ENCODE results near the gene SEMA4B.
"Not testable (repeated sequence)": the region's sequence is repeated elsewhere in the genome, so short reads cannot be mapped to it uniquely, and the experiment has no call there.

SEMA4B gene

DNA sequence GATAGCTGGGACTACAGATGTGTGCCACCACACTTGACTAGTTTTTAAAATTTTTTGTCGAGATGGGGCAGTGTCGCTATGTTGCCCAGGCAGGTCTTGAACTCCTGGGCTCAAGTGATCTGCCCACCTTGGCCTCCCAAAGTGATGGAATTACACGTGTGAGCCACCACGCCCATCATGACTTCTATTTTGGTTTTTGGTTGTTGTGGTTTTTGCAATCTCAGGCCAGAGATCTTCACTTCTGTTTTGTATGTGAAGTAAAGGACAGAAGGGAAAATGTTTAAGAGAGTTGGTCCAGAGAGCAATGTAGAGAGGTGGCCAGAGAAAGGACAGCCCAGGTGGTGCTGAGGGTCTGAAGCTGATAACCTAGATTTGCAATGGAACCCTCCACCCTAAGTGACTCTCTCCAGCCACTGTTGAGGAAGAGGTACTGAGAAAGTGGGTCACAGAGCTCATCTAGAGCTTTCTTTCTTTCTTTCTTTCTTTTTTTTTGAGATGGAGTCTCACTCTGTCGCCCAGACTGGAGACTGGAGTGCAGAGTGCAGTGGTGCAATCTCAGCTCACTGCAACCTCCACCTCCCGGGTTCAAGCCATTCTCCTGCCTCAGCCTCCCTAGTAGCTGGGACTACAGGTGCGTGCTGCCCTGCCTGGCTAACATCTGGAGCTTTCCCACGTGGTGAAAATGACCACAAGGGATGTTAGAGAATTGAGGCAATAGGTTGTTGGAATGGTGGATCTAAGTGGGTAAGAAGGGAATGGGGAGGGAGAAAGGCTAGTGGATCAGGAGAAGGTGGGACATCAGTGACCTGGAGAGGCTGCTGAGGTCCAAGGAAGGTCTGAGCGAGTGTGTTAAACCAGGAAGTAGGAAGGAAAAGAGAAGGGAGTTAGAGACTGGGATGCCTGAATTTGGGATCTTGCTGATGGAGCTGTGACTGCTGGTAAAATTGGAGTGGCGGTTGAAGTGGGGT is 22.4 kb upstream of the SEMA4B start:
- no peak for DNase-seq

DNA sequence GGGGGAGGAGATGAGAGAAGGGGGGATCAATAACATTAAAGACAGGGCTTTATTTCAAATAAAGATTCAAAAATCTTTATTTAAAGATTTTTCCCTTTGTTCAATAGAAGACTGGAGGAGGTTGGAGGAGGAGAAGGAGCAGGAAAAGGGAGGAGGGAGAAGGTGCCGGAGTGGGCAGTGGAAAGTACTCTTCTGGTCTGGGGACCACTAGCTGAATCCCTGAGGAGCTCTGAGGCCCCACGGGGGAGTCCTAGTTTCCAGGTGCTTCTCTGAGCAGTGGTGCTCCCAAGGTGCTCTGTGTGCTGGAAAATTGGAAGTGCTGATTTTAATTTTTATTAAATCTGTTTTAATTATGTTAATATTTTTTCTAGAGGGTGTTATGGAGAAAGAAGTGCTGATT is 19.4 kb upstream of the SEMA4B start:
- DNase-seq = no peak

DNA sequence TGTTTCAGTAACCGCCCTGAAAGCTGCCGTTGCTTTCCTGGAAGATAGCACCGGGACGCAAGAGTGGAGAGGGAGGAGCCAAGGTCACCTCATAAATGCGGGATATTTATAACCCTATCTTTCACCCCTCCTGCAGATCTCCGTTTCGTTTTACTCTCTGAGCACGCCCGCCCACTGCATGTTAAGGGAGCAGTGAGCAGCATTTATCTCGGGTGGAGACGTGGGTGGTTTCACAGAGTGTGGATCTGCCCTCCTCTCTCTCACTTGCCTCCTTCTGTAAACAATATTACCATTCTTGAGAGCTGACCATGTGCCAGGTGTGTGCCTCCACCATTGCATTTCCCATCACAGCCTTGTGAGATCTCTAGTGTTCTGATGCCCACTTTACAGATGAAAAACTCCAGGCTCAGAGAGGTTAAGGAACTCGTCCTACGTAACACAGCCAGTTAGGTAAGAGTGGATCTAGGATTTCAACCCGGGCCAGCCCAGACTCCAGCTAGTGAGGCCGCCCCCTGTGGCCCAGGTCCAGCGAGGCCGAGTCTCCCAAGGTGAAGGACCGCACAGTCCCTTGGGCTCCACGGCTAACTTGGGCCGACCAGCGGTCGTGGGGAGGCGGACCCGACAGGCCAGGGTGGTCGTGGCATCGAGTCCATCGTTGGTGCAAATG is 16.9 kb upstream of the SEMA4B start:
- peak in 9 of 14 donors; percentile 28 to 83 (median 46) for DNase-seq

DNA sequence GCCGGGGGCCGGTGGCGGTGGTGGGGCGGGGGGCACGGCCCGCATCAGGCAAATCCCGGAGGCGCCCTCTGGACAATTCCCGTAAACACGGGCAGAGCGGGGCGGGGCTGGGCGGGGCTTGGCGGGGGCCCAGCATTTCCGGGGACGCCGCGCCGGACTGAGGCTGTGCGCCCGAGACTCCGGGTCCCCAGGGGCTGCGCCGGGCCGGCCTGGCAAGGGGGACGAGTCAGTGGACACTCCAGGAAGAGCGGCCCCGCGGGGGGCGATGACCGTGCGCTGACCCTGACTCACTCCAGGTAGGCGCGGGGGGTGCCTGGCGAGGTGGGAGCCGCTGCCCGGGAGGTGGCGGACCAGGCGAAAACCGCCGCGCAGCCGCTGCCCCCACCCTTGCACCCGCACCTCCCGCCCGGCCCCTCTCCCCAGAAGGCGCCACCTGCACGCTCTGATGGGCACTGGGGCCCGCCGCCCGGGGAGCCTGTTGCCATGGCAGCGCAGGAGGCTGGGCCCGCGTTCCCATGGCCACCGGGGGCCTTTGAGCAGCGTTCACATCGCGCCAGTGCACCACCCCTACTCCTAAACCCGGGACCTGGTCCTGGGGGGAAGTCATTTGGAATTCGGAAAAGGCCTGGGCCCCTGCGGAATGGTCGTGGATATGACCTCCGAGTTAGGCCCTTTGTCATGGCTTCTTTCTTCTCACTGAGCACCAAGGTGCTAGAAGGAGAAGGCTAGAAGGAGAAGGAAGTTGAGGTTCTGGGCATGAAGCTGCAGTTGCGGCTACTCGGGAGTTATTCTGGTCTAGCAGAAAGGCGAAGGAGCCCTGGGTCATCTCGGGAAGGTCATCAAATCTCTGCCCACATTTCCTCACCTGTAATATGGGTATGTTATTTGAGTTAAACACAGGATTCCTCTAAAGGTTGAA is 16.1 kb upstream of the SEMA4B start:
- peak in 12 of 14 donors; percentile 56 to 88 (median 72) for DNase-seq

DNA sequence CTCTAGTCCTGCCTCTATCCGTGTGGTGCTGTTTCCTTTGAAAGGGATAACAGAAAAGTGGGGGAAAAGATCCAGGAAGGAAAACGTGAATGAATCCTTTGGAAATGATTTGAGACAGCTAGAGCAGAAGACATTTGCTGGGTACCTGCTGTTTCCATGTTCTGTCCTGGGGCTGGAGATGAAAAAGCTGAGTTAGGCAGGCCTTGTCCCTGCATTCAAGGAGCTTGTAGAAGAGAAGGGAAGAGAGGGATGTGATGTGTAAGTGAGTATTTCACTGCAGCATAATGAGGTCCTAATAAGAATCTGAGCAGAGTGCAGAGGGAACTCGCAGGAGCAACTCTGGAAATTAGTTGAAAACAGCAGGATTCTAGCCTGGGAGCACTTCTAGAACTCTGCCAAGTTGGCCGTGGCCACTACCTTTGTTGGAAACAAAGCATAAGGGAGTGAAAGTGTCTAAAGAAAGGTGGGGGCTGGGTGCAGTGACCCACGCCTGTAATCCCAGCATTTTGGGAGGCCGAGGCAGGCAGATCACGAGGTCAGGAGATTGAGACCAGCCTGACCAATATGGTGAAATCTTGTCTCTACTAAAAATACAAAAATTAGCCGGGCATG is 13.8 kb upstream of the SEMA4B start:
- peak in 1 of 14 donors; percentile 16 for DNase-seq

DNA sequence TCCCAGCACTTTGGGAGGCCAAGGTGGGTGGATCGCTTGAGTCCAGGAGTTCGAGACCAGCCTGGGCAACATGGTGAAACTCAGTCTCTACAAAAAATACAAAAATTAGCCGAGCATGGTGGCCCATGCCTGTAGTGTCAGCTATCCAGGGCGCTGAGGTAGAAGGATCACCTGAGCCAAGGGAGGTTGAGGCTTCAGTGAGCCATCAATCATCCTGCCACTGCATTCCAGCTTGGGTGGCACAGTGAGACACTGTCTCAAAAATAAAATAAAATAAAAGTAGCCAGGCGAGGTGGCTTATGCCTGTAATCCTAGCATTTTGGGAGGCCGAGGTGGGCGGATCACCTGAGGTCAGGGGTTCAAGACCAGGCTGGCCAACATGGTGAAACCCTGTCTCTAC is 13.1 kb upstream of the SEMA4B start:
- not testable (repeated sequence) for DNase-seq

DNA sequence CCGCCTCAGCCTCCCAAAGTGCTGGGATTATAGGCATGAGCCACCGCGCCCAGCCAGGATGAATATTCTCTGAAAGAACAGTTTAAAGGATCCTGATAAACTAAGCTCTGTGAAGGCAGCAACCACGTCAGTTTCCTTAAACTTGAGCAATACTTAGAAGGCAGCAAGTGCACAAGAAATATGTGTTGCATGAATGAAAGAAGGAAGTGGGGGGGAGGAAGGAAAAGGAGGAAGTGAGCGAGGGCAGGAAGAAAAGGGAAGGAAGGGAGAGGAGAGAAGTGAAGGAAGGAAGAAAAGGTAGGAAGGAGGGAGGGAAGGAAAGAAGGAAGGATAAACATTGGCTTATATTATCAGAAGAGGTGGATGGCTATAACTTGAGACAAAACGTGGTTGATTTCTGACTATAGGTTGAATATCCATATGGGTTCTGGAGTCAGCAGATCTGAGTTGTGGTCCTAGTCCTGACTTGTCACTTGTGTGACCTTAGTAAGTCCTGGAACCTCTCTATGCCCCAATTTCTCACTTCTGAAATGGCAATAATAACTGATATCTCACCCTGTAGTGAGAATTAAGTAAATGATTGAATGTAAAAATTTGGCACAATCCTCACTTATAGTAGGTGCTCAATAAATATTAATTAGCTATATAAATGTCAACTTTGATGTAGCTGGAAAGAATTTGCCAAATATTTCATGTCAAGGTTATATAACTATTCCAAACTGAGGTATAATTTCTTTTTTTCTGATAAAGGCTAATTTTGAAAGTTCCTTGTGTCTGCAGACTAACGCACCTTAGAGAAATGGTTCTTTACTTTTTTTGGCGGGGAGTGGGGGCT is 12.0 kb upstream of the SEMA4B start:
- DNase-seq = no peak

DNA sequence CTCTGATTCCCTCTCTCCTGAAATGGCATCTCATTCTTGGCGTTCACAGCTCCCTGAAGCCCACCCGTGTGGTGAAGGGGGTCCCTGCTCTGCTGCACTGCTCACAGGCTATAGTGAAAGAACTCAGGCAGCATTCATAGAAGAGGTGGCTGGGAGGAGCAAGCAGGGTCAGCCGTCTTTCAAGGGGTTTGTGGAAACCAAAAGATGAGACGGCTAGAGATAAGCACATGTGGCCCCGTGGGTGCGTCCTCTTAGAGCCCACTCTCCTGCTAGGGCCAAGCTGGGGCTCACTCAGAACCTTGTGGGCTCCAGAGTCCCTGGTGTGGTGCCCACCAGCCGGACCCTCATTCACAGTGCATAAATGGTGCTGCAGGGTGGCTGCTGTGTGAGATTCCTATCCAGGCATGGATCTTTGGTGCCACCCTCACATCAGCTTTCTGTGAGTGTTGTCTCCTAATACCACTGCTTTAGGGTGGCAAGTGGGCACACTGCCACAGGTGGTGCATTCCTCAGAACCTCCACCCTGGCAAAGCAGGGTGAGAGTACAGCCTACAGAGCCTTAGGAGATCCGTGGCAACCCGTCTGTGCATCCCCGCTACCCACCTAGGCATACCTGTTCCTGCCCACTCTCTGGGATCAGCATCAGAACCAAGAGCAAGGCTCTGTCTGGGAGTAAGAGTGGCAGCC is 11.2 kb upstream of the SEMA4B start:
- no peak for DNase-seq

DNA sequence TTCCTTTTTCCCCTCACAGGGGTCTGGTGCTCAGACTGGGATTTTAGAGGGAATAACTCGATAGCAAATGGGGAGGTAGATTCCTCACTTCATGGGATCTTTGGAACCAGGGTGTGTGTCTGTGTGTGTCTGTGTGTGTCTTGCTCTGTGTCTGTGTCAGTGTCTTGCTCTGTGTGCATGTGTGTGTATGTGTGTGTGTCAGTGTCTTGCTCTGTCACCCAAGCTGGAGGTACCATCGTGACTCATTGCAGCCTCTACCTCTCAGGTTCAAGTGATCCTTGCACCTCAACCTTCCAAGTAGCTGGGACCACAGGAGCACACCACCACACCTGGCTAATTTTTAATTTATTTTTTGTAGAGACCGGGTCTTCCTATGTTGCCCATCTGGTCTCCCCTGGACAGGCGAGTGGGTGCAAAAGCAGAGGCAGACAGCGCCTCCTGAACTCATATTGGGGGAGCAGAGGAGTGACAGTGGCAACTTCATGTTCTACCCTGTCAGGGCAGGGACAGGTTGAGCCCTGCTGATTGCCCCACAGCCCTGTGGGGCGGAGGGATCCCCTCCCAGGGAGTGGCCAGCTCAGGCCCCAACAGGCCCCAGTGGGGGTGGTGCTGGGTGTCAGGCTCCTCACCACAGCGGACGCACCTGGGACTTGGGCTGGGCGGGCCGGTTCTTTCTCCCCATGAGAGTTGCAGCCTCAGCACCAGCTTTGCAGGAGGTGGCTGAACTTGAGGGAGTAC is 10.4 kb upstream of the SEMA4B start:
- DNase-seq = no peak

DNA sequence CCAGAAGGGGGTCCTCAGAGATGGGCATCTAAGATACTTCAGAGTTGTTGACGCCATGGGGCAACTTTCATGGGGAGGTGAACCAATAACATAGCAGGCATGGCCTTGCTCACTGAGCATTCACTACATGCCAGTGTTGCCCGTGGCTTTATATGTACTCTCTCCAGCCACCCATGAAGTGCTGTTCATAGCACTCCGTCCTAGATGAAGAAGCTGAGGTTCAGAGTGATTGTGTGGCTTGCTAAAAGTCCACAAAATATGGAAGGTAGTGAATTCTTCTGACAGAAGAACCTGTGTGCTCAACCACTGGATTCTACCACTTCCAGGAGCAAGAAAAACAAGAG is 9.8 kb upstream of the SEMA4B start:
- DNase-seq = no peak

DNA sequence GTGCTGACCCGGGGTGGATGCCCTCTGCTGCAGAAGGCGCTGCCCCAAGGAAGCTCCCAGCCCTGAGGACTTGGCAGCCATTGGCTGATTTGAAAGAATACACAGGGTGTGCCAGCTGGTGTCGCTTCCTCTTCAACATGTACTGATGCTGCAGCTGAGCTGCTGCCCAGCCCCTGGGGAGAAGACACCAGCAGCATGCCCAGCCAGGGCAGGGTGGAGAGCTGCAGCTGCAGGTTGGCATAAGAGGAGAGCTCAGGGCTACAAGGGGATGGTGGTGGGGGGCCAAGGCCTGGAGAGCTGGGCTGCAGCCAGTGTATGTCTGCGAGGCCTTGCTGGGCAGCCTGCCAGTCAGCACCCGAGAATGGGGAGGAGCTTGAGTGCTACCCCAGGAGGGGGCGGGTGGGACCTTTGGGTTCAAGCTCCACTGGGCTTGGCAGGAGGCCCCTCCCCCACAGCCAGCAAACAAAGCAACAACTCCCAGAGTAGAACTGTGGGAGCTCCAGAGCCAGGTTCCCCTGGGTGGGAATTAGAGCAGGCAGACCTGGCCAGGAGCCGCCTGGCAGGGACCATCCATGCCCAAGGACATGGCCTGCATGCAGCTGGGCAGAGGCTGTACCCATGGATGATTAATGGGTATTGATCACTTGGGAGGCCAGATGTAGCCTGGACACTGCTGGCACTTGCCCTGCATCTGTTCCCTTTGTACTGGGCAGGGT is 9.2 kb upstream of the SEMA4B start:
- peak in 13 of 14 donors; percentile 60 to 96 (median 87) for DNase-seq

DNA sequence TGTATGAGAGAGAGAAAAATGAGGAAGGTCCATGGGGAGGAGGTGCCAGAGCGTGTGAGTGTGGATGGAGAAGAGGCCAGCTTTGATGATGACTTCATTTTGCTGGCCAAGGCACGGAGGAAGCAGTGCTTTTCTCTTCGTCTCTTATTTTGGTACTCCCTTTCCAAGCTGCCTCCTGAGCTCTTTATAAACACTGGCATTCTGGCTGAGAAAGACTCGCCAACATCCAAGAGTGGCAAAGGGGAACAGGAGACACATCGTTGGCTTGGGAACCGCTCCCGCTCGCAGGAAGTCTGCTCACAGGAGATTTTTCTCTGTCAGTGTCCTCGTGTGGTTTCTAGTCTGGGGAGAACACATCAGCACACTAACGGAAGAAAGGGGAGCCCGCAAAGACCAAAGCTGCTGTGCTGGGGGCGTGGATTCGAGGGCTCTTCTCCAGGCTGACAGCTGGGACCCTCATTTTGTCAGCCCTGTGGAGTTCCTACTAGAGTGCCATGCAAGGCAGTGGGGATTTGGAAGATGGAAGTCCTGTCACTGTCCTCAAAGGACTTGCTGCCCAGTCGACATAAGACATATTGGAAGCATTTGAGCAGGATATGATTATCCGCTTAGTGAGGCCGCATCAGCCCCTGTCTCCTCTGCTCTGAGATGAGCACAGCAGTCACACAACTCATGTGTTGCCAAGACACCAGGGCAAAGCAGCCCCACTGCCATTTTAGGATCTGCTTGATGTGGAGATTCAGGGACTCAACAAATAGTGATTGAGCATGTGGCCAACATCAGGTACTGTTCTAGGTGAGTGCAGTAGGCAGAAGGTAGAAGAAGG is 8.0 kb upstream of the SEMA4B start:
- DNase-seq = peak in 10 of 14 donors; percentile 29 to 80 (median 49)

DNA sequence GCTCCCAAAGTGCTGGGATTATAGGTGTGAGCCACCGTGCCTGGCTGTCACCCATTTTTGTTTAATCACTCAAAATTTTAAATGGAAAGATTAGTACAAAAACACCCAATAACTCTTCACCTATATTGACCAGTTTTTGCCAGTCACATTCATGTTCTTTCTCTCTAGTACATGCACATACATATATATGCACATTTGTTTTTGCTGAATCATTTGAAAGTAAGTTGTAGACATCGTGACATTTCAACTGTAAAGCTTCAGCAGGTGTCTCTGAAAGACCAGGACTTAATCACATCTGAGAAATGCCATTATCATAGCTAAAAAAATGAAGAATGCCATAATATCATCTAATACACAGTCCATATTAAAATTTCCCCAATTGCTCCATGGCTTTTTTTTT is 6.5 kb upstream of the SEMA4B start:
- no peak for DNase-seq

DNA sequence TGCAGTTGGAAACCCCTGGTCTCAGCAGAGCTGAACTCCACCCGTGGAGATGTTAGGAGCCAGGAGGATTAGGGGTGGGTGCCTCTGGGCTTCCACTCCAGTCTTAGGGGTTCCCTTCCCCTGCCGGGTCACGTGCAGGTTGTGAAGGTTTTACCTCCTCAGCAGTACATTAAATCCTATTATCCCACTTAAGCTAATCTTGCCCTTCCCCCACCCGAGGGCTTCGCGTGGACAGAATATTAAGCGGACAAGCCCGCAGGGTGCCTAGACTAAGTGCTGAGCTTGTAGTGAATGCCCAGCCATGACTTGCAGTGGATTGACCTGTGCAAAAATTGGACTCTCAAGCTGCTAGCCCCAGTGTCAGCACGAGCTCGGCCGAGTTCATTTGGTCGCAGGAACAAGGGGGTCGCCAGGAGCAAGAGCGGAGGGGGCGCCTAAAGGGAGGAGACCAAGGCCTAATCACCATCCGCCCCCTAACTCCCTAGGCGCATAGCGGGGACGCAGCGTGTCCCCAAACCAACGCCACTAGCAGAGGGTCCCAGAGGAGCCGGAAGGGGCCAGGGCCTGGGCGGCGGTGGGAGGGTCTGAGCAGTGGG is 498 bp upstream of the SEMA4B start:
- peak in 4 of 14 donors; percentile 31 to 53 (median 38) for DNase-seq

DNA sequence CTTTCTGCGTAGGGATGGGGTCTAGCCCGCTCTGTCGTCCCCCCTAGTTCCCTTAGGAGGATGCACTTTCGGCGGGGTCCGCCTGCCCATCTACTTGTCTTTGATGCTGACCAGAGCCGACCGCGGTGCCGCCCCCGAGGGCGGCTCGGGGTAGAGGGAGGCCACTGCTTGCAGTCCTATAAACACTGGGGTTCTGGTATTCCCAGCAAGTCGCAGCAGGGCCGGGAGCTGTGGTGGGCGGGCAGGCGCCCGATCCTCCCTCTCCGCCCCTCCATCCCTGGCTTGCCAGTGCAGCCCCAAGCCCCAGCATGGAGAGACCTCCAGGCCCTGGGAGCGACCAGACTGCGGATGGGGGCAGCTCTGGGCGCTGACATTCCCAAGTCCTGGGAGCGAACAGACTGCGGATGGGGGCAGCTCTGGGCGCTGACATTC is 830 bp downstream of the SEMA4B start:
- peak in 1 of 14 donors; percentile 40 for DNase-seq

DNA sequence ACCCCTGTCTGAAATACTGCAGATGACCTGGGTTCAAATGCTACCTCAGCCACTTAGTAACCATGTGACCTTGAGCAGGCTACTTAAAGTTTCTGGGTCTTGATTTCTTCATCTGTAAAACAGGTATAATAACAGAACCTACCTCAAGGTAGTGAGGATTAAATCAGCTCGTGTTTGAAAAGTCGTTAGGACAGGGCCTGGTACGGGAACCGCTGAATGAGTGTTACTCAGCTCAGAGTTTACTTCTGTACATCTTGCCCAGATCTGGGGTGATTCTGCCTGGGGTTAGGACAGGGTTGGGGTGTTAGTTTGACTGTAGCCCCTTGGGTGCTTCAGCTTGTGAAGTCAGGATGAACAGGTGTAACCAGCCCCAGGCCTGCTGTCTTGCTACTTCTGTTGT is 1.8 kb downstream of the SEMA4B start:
- no peak for DNase-seq

DNA sequence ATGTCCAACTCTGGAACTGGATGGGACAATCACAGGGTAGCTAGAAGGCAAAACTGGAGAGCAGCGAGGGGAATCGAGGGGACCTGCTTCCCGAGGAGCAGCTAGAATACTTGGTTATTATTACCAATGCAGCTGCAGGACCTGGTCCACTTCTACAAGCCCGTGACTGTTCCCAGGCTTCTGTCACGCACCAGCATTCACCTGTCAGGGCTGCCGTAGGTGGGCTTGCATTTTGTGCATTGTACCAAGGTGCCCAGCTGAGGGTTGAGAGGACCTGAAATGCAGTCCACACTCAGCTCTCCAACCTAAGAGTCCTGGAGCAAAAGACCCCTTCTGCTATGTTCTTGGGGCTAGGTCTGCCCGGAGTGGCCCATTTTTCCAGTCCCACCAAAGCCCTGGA is 2.3 kb downstream of the SEMA4B start:
- DNase-seq = no peak

DNA sequence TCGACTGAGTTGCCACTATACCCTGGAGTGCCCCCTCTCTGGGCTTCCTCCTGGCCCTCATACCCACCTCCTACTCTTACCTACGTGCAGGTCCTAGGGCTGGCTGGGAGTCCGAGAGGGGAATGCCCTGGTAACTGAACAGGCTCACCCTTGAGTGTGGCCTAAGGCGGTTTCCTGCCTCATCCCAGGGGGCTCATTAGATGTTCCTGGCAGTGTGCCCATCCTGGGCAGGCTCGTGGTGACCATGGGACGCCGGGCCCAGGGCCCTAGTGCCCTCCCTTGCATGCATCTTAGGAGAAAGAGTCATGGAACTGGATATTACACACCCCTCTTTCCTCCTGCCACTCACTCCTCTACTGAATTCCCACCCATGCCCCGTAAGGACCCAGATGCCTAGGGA is 2.8 kb downstream of the SEMA4B start:
- DNase-seq = peak in 5 of 14 donors; percentile 14 to 55 (median 37)
